Measurements from ENCODE around the gene CEP72. TPM values are rescaled to one million over a fixed set of nuclear protein-coding genes. Genes with fewer than 3 reads are reported as not detected.
"Not testable (repeated sequence)": the region's sequence is repeated elsewhere in the genome, so short reads cannot be mapped to it uniquely, and the experiment has no call there.

The CEP72 gene
- polyA plus RNA-seq, 1 donor (not counting 4 experiments of a cell fraction or from before 2014, with no cell fraction given) = 4.5 TPM

DNA sequence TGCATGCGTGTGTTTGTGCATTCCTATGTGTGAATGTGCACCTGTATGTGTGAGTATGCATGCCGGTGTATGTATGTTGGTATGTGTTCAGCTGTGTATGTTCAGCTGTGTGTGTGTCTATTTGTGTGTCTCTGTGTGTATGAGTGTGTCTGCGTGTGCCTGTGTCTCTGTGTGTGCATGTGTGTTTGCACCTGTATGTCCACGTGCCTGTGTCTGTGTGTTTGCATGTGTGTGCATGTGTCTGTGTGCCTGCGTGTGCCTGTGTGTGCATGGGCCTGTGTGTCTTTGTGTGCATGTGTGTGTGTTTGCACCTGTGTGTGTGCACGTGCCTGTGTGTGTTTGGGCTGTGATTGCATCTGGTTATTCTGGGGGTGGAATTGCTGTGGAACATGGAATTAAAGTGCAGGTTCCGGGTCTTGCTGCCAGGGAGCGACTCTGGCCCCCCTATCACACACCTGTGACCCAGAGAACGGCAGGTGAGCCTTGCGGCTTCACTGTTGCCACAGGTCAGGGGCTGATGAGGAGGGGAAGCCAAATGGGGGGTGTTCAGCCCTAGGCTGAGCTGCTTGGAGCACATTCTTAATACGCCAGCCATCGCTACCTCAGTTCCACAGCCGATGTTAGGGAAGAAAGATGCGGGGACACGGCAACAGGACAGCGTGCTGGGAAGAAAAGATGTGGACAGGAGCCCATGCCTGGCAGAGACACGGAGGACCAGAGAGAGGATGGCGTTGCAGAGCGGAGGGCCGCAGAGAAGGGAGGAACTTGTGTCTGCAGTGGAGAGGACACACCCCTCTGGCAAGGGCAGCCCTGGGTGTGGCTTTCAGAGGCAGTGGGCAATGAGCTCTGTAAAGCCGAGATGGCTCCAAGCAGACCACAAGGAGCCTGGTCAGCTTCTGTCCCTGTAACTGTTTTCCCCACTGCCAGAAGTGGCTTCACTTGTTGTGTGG is 84.9 kb downstream of the CEP72 start:
- H3K27me3 ChIP-seq (ENCODE audit: control insufficient read depth, extremely low read depth, insufficient read depth, low read length); H2AFZ ChIP-seq (ENCODE audit: control insufficient read depth, low read length); FAIRE-seq; DNase-seq (ENCODE audit: low read depth, low spot score); H3K9ac ChIP-seq (ENCODE audit: control insufficient read depth, extremely low read depth, insufficient read depth, low read length); H3K9me1 ChIP-seq (ENCODE audit: control insufficient read depth, extremely low read depth, insufficient read depth, low read length); H3K4me1 ChIP-seq (ENCODE audit: control insufficient read depth, extremely low read depth, insufficient read depth, low read length); H3K36me3 ChIP-seq (ENCODE audit: control insufficient read depth in 2 of 2, extremely low read depth in 1 of 2, insufficient read depth in 2 of 2, low read length in 2 of 2); dilution Hi-C loops (cut with MboI; ENCODE audit: extremely low pct_ligation_motif_present, low sequenced_read_pairs); H3K27ac ChIP-seq (ENCODE audit: control insufficient read depth, insufficient read depth, low read length); H3K4me3 ChIP-seq (ENCODE audit: control insufficient read depth in 2 of 3, extremely low read depth in 1 of 3, insufficient read depth in 2 of 3, low read depth in 1 of 3, low read length in 3 of 3); H4K20me1 ChIP-seq (ENCODE audit: control insufficient read depth, extremely low read depth, insufficient read depth, low read length); H3K9me3 ChIP-seq (ENCODE audit: control insufficient read depth, low read depth, low read length); H3K79me2 ChIP-seq (ENCODE audit: control insufficient read depth, insufficient read depth, low read length); H3K4me2 ChIP-seq (ENCODE audit: control insufficient read depth, extremely low read depth, insufficient read depth, low read depth, low read length): not testable (repeated sequence)

Other genes starting within 250 kb of the CEP72 start
- gene EXOC3, start 169.2 kb upstream of the CEP72 start, polyA plus RNA-seq = 13.6 to 14.4 TPM (median 14.2 TPM) in 3 replicates
- gene SLC9A3, start 87.9 kb upstream of the CEP72 start, polyA plus RNA-seq = 0.55 to 0.85 TPM (median 0.75 TPM) in 3 replicates
- 0.88 to 2.5 TPM (median 1.1 TPM) in 3 replicates for gene TPPP, start 81.0 kb downstream of the CEP72 start, polyA plus RNA-seq
- gene ZDHHC11B, start 172.4 kb downstream of the CEP72 start, polyA plus RNA-seq = 0.14 to 0.18 TPM in 2 of 3 replicates, not detected in the other
- gene ZDHHC11, start 238.6 kb downstream of the CEP72 start, polyA plus RNA-seq = 0.29 to 0.62 TPM (median 0.33 TPM) in 3 replicates

Measured in keratinocyte (primary cell).